Esophagus mucosa (tissue), 1 donor: ENCODE results near the gene SLC6A13. TPM values are rescaled to one million over a fixed set of nuclear protein-coding genes. Genes with fewer than 3 reads are reported as not detected.
A peak's percentile ranks its signal among the peaks of the same experiment; 100 is the strongest.
"Not testable (repeated sequence)": the region's sequence is repeated elsewhere in the genome, so short reads cannot be mapped to it uniquely, and the experiment has no call there.

Experiments
- ATAC-seq: fragments of 200-7000 bp; cut with Tn5 transposase; one replicate; pipeline ENCODE4 v1.9.1; 2020
- total RNA-seq: library from RNA; stranded (reverse); gene quantifications from one replicate; pipeline ENCODE4 v1.2.4, GENCODE V29; 2023
- donor health status: DM: yes; HTN: yes; CAD: no.

Gene SLC6A13
- total RNA-seq, 1 donor from 2014 or later, result not detected

- peak; percentile 22 for ATAC-seq
Measured at GRCh38 chr12:232731-233614, 29.7 kb downstream of the SLC6A13 start.

- no peak for ATAC-seq
Measured at GRCh38 chr12:230925-231671, 31.5 kb downstream of the SLC6A13 start.

GRCh38 chr12:229441-230191 is 33.0 kb downstream of the SLC6A13 start:
- ATAC-seq, result no peak

GRCh38 chr12:228846-229200 is 33.8 kb downstream of the SLC6A13 start:
- ATAC-seq, result no peak

GRCh38 chr12:227923-228845 is 34.5 kb downstream of the SLC6A13 start:
- ATAC-seq, result no peak

GRCh38 chr12:227286-227915 is 35.2 kb downstream of the SLC6A13 start:
- ATAC-seq, result no peak

- no peak for ATAC-seq
Measured at GRCh38 chr12:226401-226800, 36.2 kb downstream of the SLC6A13 start.

GRCh38 chr12:225012-225411 is 37.6 kb downstream of the SLC6A13 start:
- ATAC-seq, result no peak

- ATAC-seq, result no peak
Measured at GRCh38 chr12:224330-224729, 38.3 kb downstream of the SLC6A13 start.

- no peak for ATAC-seq
Measured at GRCh38 chr12:223841-224240, 38.8 kb downstream of the SLC6A13 start.

- no peak for ATAC-seq
Measured at GRCh38 chr12:221736-222135, 40.9 kb downstream of the SLC6A13 start.

- ATAC-seq, result no peak
Measured at GRCh38 chr12:220946-221550, 41.6 kb downstream of the SLC6A13 start.

GRCh38 chr12:220491-220890 is 42.1 kb downstream of the SLC6A13 start:
- ATAC-seq, result no peak

GRCh38 chr12:219891-220352 is 42.7 kb downstream of the SLC6A13 start:
- peak; percentile 80 for ATAC-seq

GRCh38 chr12:218728-219590 is 43.7 kb downstream of the SLC6A13 start:
- no peak for ATAC-seq

GRCh38 chr12:218221-218620 is 44.4 kb downstream of the SLC6A13 start:
- no peak for ATAC-seq

- ATAC-seq, result not testable (repeated sequence)
Measured at GRCh38 chr12:217029-217428, 45.6 kb downstream of the SLC6A13 start.

GRCh38 chr12:215116-215515 is 47.5 kb downstream of the SLC6A13 start:
- ATAC-seq, result no peak

- no peak for ATAC-seq
Measured at GRCh38 chr12:214003-214741, 48.5 kb downstream of the SLC6A13 start, which contains the start of gene SLC6A12. Gene SLC6A12 (minus strand): TSS chr12:214157. CDS start chr12:209986, 4,171 bp downstream.
